Stimulated activated CD8-positive, alpha-beta memory T cell treated with anti-CD3 and anti-CD28 coated beads, Interleukin-7, amount 100 ng/mL, for 48 hours (primary cell): ENCODE measurements around the gene TPMT.
"Not testable (repeated sequence)": the region's sequence is repeated elsewhere in the genome, so short reads cannot be mapped to it uniquely, and the experiment has no call there.

ENCODE experiments used
- DNase-seq, 2 donors: peaks; one replicate each; pipeline ENCODE4 v3.0.0-alpha.2; 2020; ENCODE audit warnings: low read depth in 1 of 2; ENCODE audit errors: extremely low read depth in 1 of 2

TPMT gene

DNA sequence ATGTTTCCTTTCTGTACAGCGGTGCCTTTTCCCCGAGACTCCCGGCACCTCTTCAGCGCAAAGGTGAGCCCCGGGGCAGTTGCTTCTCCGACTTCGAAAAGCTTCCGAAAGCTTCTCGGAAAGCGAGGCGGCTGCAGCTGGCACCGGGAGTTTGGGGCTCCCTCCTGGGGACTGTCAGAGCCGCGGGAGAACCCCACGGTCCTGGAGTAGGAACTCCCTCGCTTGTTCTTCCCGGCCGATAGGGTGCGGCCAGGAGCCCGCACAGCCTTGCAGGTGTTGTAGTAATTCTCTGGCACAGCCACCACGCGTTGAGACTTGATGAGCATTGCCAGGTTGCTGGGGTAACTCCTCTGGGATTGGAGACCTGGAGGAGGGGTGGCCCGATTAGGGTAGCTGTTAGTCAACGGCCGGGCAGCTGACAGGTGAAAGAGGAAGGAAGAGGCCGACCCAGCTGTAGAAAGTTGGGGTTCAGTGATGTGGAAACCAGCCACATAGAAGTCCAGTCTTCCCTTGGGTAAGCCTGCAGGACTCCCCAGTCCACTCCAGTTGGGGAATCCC is 1.1 kb upstream of the TPMT start:
- peak in 1 of 2 donors; percentile 30 for DNase-seq

DNA sequence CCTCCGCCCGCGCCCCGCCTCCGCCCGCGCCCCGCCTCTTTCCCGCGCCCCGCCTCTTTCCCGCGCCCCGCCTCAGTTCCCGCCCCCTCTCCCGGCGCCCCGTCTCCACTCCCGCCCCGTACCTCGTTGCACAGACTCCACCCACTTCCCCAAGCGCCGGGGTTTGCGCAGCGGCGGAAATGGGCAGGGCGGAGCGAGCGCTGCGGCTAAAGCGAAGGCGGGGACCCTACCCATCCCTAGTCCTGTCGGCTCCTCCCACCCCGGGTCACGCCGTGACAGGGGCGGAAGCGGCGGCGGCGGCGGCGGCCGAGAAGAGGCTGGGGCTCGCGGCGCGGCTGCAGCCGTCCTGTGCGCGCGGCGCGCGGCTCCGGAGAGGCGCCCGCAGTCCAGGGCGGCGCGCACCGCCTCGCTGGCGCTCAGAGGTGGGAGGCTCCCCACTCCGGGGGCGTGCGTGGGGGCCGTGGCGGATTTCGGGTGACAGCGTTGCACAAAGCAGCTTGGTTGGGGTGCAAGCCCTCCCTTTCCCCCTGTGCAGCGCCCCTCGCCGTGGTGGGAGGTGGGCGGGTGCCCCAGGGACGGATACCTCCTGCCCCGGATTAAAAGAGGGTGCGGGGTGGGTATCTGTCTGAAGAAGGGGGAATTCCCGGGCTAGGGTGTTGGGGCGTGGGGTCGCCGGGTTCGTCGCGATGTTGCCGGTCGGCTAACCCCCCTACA is 430 bp upstream of the TPMT start, which contains the start of gene KDM1B:
Gene KDM1B (plus strand): TSS at position 273 of the 714 bp plus-strand sequence. CDS start 4,474 bp downstream, outside the sequence.
- DNase-seq, result peak; percentile 97 to 98

- no peak for DNase-seq
Measured at GRCh38 chr6:18153311-18153703, 1.6 kb downstream of the TPMT start.

DNA sequence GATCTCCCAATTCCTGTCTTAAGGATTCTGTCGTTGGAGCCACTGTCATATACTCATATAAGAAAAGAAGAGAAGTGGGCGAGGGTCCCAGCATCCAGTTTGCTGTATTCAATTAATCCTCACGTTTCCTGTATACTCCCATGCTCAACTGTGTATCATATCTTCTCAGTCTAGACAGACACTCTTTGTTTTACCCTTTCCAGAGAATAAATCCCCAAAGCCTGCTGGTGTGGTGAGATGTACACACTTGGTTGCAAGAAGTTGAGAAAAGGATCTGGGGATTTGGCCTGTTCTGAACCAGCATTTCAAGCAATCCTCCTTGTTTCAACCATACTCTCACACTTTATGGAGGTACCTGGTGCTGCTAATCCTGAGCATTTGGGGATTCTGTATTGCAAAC is 3.1 kb downstream of the TPMT start:
- no peak for DNase-seq

GRCh38 chr6:18151391-18151790 is 3.5 kb downstream of the TPMT start:
- not testable (repeated sequence) for DNase-seq

DNA sequence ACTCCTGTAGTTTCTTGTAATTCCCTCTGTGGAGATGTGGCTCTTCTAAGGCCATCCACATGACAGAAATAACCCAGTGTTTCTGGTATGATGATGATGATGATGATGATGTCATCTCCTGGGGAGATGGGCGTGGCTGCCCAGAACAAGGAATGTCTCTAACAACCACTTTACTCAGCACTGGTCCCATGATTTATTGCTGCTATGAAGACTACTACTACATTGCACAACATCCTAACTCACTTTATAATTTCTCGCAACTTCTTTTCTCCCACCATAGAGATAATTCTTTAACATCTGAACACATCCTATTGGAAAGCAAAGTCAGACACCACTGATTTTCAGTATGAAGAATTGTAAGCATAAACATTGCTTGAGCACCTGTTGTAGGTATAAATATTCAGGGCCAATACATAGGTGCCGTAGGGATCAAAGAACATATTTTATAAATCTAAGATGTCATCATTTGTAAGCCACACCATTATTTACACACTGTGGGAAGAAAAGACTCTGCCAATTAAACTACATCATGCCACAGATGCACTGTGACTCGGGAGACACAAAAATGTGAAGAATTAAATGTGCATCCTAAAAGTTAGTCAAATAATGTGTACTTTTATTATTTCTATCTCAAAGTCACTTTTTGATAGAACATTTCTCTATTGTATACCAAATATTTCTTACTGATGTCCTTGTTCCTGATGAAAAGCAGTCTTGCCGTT is 6.4 kb downstream of the TPMT start:
- no peak for DNase-seq

DNA sequence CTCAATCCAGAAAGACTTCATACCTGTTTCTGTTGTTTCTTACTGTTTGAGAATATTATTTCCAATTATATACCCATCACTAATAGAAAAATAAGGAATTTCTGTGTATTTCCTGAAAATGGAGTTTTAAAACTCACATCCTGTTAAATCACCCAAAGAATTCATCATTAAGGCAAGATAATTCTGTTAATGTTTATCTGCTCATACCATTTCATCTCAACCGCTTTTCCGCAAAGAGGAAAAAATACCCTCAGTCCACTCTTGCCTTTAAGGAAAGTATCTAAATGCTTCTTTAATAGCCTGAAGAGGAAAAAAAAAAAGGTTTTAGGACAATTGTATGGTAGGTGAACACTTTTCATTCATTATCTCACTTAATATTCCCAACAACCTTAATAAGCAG is 7.3 kb downstream of the TPMT start:
- no peak for DNase-seq

GRCh38 chr6:18147160-18147559 is 7.7 kb downstream of the TPMT start:
- DNase-seq, result no peak

GRCh38 chr6:18142591-18142861 is 12.4 kb downstream of the TPMT start:
- no peak for DNase-seq

DNA sequence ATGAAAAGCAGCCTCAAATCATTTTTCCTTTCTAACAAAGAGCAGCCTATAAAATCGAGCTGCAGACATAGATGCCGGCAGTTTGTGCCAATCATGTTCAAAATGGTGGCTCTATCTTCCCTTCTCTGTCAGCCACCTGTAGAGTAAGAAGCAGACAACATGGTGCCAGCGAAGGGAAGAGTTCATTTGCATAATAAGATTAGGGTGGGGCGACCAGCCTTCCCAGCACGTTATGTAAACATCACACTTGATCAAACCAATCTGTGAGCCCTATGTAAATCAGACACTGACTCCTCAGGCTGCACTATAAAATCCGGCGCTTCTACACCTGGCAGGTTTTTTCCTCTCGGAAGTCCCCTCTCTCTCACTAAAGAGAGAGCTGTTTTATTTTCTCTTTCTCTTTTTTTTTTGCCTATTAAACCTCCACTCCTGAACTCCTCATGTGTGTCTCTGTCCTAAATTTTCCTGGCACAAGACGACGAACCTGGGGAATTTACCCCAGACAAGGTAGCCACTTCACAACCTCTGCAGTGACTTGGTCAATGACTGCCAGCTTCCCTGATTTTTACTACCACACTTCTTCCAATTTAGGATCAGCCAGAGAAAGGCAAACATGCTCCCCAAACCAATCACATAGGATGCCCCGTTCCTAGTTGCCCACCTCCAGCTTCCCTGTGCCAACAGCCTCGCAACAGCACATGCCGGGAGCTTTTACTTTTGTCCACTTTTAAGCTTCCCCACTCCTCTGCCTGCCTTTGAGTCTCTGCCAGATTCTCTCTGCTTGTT is 12.9 kb downstream of the TPMT start:
- no peak for DNase-seq

- no peak for DNase-seq
Measured at GRCh38 chr6:18139935-18140621, 14.8 kb downstream of the TPMT start.

- DNase-seq, result no peak
Measured at GRCh38 chr6:18138906-18139305, 16.0 kb downstream of the TPMT start.

DNA sequence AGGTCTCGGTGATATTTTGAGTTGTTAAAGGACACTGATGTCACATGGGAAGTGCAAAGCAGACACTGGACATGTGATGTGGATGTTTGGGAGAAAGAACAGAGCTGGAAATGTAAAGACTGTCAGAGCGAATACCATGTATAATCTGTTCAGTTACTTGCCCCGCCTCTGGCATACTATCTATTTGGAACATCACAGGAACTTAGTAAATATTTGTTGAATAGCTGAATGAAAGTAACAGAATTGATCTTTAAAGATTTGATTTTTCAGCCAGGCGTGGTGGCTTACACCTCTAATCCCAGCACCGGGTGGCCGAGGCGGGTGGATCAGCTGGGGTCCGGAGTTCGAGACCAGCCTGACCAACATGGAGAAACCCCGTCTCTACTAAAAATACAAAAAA is 18.6 kb downstream of the TPMT start:
- no peak for DNase-seq

DNA sequence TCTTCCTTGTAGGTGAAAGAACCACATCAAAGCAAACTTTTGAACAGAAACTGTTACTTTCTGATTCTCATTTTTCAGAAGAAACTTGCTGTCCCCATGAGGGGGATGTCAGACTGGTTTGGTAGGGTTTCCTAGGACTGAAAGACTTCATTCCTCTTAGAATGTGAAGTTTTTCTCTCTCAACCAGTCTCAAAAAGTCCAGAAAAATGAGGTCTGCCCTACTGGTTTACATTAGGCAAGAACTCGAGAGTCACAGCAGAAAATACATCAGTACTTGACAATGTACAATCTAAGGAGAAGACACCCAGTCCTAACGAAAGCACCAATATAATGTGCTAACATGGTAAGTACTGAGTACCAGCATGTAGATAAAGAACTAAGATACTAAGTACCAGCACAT is 19.7 kb downstream of the TPMT start:
- no peak for DNase-seq

GRCh38 chr6:18132346-18132745 is 22.5 kb downstream of the TPMT start:
- no peak for DNase-seq

- no peak for DNase-seq
Measured at GRCh38 chr6:18126121-18126520, 28.8 kb downstream of the TPMT start.

- peak; percentile 58 to 63 for DNase-seq
Measured at GRCh38 chr6:18122128-18123093, 32.5 kb downstream of the TPMT start, which contains the start of gene NHLRC1. Gene NHLRC1 (minus strand): TSS chr6:18122677. CDS start chr6:18122606, 71 bp downstream.

DNA sequence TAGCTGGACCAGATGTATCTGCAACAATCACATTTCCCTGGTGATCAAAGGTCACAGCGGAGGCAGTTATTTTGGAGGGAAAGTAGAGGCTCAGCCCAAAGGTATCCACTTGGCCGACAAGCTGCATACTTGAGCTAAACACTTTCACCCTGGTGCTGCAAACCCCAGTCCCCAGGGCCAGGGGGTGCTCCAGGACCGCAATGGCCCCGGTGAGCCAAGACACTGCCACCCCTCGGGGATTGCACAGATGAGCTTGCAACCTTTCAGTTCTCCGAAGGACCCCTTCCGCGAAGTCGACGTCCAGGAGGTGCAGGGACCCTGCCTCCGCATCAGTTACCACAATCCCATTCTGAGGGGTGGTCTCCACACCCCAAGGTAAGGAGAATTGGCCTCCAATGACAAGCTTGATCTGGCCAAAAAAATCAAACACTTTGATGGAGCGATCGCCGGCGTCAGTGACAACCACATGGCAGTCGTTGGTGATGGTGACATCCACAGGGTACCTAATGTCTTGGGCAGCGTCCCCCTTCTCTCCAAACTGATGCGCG is 33.2 kb downstream of the TPMT start:
- DNase-seq, result no peak

DNA sequence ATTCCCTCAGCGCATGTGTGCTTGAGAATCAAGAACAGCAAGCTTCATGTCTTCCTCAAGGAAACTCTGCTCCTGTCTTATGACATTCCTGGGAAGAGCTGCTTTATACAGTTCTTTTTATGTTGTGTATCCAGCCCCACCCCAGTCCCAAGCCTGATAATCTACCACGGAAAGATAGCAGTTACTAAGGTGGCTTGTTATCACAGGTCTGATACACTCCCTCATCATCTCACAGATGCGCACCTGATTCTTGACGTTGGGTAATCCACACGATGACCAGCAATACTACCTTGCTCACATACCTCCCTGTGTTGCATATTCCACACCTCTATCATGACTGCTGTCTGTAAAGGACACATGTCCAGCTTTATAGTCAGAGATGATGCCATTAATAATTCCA is 35.6 kb downstream of the TPMT start:
- DNase-seq, result no peak
